MM.1S (cell line): Measurements from ENCODE around the gene ABCB9.

Experiments used
- DNase-seq: peaks from one replicate; pipeline ENCODE4 v3.0.0-alpha.2; 2015
- H2AFZ ChIP-seq: fragments of 300-600 bp; sonication (generic); 2 replicates; pipeline ENCODE4 v1.6.0; 2016; ENCODE audit warnings: antibody characterized with exemption, low read length
- H3F3A ChIP-seq: fragments of 300-600 bp; sonication (generic); 2 replicates; pipeline ENCODE4 v1.6.1; 2016; ENCODE audit warnings: mild to moderate bottlenecking, antibody characterized with exemption, low read length, moderate library complexity, mixed read lengths; ENCODE audit not compliant: insufficient read depth
- H3K27ac ChIP-seq: fragments of 300-600 bp; sonication (generic); 2 replicates; pipeline ENCODE4 v1.5.1; 2016; ENCODE audit warnings: mild to moderate bottlenecking, low read length
- H3K27me3 ChIP-seq: fragments of 300-600 bp; sonication (generic); replicated peaks from 2 replicates; pipeline ENCODE4 v1.6.0; 2016; ENCODE audit warnings: low read length; ENCODE audit not compliant: insufficient read depth
- H3K36me3 ChIP-seq: fragments of 300-600 bp; sonication (generic); replicated peaks from 2 replicates; pipeline ENCODE4 v1.6.1; 2016; ENCODE audit warnings: mild to moderate bottlenecking, low read length, mixed read lengths; ENCODE audit not compliant: insufficient read depth
- H3K4me1 ChIP-seq: fragments of 300-600 bp; sonication (generic); 2 replicates; pipeline ENCODE4 v1.6.1; 2016; ENCODE audit warnings: low read length, mixed read lengths
- H3K4me2 ChIP-seq: fragments of 300-600 bp; sonication (generic); 2 replicates; pipeline ENCODE4 v1.6.0; 2016; ENCODE audit warnings: low read depth, low read length
- H3K4me3 ChIP-seq: fragments of 300-600 bp; sonication (generic); 2 replicates; pipeline ENCODE4 v1.5.1; 2016; ENCODE audit warnings: low read length, mixed read lengths
- H3K79me2 ChIP-seq: fragments of 300-600 bp; sonication (generic); 2 replicates; pipeline ENCODE4 v1.6.1; 2016; ENCODE audit warnings: mixed run types, low read length, mixed read lengths
- H3K9ac ChIP-seq: fragments of 300-600 bp; sonication (generic); 2 replicates; pipeline ENCODE4 v1.6.1; 2016; ENCODE audit warnings: low read length, mixed read lengths
- H3K9me2 ChIP-seq: fragments of 300-600 bp; sonication (generic); replicated peaks from 2 replicates; pipeline ENCODE4 v1.6.1; 2016; ENCODE audit warnings: mild to moderate bottlenecking, low read length, mixed read lengths; ENCODE audit not compliant: insufficient read depth
- H3K9me3 ChIP-seq: fragments of 300-600 bp; sonication (generic); replicated peaks from 2 replicates; pipeline ENCODE4 v1.6.1; 2016; ENCODE audit warnings: mild to moderate bottlenecking, low read length, mixed read lengths; ENCODE audit not compliant: insufficient read depth
- H4K20me1 ChIP-seq: fragments of 300-600 bp; sonication (generic); 2 replicates; pipeline ENCODE4 v1.6.1; 2016; ENCODE audit warnings: mild to moderate bottlenecking, low read length, moderate library complexity, mixed read lengths; ENCODE audit not compliant: insufficient read depth
- EZH2 ChIP-seq: fragments of 300-600 bp; sonication (generic); optimal IDR thresholded peaks from 2 replicates; pipeline ENCODE3; 2017; ENCODE audit warnings: low read depth, mild to moderate bottlenecking, antibody characterized with exemption, low read length, mixed read lengths
- EZH2phosphoT487 ChIP-seq: fragments of 300-600 bp; sonication (generic); IDR thresholded peaks from 2 replicates; pipeline ENCODE4 v1.6.1; 2018; ENCODE audit warnings: antibody characterized with exemption, low read length
- TF ChIP-seq, protein P1 (sequence below): fragments of 300-600 bp; sonication (generic); IDR thresholded peaks from 2 replicates; pipeline ENCODE4 v1.5.1; 2016; ENCODE audit warnings: antibody characterized with exemption, low read length, mixed read lengths

The ABCB9 gene

GRCh38 chr12:122929148-122929538, 37.1 kb downstream of the ABCB9 start:
- no peak for DNase-seq
- Histone ChIP-seq H3K27ac (no peak overlapping the region), H3K9me3 (no peaks in the 10 kb centered on the region), H4K20me1 (no peaks in the 10 kb centered on the region), H3K9ac (no peak overlapping the region), H3F3A (peaks cover 5% of the 10 kb centered on the region), H3K79me2 (no peaks in the 10 kb centered on the region), H2AFZ (no peak overlapping the region), H3K4me2 (no peak overlapping the region), H3K36me3 (no peaks in the 10 kb centered on the region), H3K4me3 (no peak overlapping the region), H3K9me2 (no peaks in the 10 kb centered on the region), H3K27me3 (no peaks in the 10 kb centered on the region), H3K4me1 (peaks cover 9% of the 10 kb centered on the region)
- TF ChIP-seq EZH2 (no peak), EZH2phosphoT487 (no peak)
- TF ChIP-seq, protein P1, sequence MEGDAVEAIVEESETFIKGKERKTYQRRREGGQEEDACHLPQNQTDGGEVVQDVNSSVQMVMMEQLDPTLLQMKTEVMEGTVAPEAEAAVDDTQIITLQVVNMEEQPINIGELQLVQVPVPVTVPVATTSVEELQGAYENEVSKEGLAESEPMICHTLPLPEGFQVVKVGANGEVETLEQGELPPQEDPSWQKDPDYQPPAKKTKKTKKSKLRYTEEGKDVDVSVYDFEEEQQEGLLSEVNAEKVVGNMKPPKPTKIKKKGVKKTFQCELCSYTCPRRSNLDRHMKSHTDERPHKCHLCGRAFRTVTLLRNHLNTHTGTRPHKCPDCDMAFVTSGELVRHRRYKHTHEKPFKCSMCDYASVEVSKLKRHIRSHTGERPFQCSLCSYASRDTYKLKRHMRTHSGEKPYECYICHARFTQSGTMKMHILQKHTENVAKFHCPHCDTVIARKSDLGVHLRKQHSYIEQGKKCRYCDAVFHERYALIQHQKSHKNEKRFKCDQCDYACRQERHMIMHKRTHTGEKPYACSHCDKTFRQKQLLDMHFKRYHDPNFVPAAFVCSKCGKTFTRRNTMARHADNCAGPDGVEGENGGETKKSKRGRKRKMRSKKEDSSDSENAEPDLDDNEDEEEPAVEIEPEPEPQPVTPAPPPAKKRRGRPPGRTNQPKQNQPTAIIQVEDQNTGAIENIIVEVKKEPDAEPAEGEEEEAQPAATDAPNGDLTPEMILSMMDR, result no peak

DNA sequence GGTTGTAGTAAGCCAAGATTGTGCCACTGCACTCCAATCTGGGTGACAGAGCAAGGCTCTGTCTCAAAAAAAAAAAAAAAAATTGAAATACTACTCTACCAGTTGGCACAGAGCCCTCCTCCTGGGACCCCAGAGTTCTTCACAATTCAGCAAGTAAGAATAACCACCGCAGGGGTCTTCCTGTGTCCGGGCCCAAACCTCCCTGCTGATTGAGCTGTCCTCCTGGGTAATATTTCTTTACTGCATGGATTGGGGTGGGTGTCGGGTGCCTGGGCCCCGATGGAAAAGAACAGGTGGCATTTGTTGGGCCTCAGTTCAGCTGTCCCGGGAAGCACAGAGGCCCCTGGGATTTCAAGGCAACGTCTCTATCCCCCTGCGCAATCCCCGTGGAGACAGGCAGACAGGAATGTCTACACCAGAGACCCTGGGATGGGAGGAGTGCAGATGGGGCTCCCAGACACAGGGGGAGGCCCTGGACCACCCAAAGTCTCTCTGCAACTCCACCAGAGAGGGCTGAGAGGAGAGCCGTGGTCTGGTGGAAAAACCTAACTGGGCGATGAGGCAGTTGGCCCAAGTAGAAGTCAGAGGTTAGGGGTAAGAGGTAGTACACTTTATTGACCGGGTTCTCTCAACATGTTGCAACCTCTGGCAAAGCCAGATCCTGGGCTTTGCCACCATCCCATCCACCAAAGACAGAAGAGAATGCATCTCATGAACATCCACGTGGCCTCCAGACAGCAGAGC, 37.7 kb downstream of the ABCB9 start:
- Histone ChIP-seq H3K9me3 (no peaks in the 10 kb centered on the region), H3K9ac (no peak overlapping the region), H3K27me3 (no peaks in the 10 kb centered on the region), H3K79me2 (no peaks in the 10 kb centered on the region), H3K4me2 (no peak overlapping the region), H3K4me3 (no peak overlapping the region), H3K36me3 (no peaks in the 10 kb centered on the region), H3F3A (peaks cover 5% of the 10 kb centered on the region), H3K9me2 (no peaks in the 10 kb centered on the region), H4K20me1 (no peaks in the 10 kb centered on the region), H2AFZ (no peak overlapping the region), H3K27ac (no peak overlapping the region), H3K4me1 (peaks cover 6% of the 10 kb centered on the region)
- DNase-seq, result no peak
- TF ChIP-seq EZH2 (no peak), EZH2phosphoT487 (no peak)
- TF ChIP-seq, protein P1, result no peak

GRCh38 chr12:122927756-122928403, 38.4 kb downstream of the ABCB9 start:
- no peaks in the 10 kb centered on the region for H4K20me1 ChIP-seq
- H3K9me2 ChIP-seq, result no peaks in the 10 kb centered on the region
- peaks cover 6% of the 10 kb centered on the region for H3K4me1 ChIP-seq
- no peaks in the 10 kb centered on the region for H3K27me3 ChIP-seq
- H3K9ac ChIP-seq, result peak overlapping the region; percentile 57; the same call in 1 of the 2 replicates
- no peak overlapping the region for H2AFZ ChIP-seq
- no peaks in the 10 kb centered on the region for H3K9me3 ChIP-seq
- no peak overlapping the region for H3K4me2 ChIP-seq
- DNase-seq, result no peak
- TF ChIP-seq EZH2phosphoT487 (no peak), EZH2 (no peak)
- TF ChIP-seq, protein P1, result no peak
- no peaks in the 10 kb centered on the region for H3K79me2 ChIP-seq
- peak overlapping the region; percentile 91; the same call in 1 of the 2 replicates for H3K27ac ChIP-seq
- peaks cover 5% of the 10 kb centered on the region for H3F3A ChIP-seq
- H3K36me3 ChIP-seq, result no peaks in the 10 kb centered on the region
- no peak overlapping the region for H3K4me3 ChIP-seq
